GM23338 (cell line): ENCODE measurements around the gene DGAT2. TPM values are rescaled to one million over a fixed set of nuclear protein-coding genes. Genes with fewer than 3 reads are reported as not detected.

ENCODE experiments used
- ATAC-seq: fragments of 200-7000 bp; cut with Tn5 transposase; 3 replicates; pipeline ENCODE4 v1.9.1; 2020
- DNase-seq: peaks from one replicate; pipeline ENCODE4 v3.0.0-alpha.2; 2015; ENCODE audit warnings: low spot score
- H2AFZ ChIP-seq: fragments of 200-600 bp; sonication (generic); 2 replicates; pipeline ENCODE4 v1.8.0; 2016; ENCODE audit warnings: antibody characterized with exemption, mild to moderate bottlenecking, moderate library complexity
- H3F3A ChIP-seq: fragments of 200-600 bp; sonication (generic); replicated peaks from 2 replicates; pipeline ENCODE4 v1.8.0; 2017; ENCODE audit warnings: antibody characterized with exemption, mixed run types, low read depth
- H3K27ac ChIP-seq: fragments of 200-600 bp; sonication (generic); 2 replicates; pipeline ENCODE4 v1.6.1; 2016; ENCODE audit warnings: low read depth
- H3K27me3 ChIP-seq: fragments of 200-600 bp; sonication (generic); 2 replicates; pipeline ENCODE4 v1.8.0; 2016; ENCODE audit warnings: mild to moderate bottlenecking, mixed run types, moderate library complexity; ENCODE audit not compliant: insufficient read depth
- H3K36me3 ChIP-seq: fragments of 200-600 bp; sonication (generic); 2 replicates; pipeline ENCODE4 v1.8.0; 2016; ENCODE audit warnings: mild to moderate bottlenecking; ENCODE audit not compliant: insufficient read depth
- H3K4me1 ChIP-seq: fragments of 200-600 bp; sonication (generic); 2 replicates; pipeline ENCODE4 v1.8.0; 2016; ENCODE audit warnings: mild to moderate bottlenecking, moderate library complexity; ENCODE audit not compliant: insufficient read depth
- H3K4me2 ChIP-seq: fragments of 200-600 bp; sonication (generic); 2 replicates; pipeline ENCODE4 v1.7.1; 2017; ENCODE audit warnings: mixed run types
- H3K4me3 ChIP-seq: fragments of 200-600 bp; sonication (generic); 2 replicates; pipeline ENCODE4 v1.6.1; 2016; ENCODE audit warnings: mixed run types
- H3K79me2 ChIP-seq: fragments of 200-600 bp; sonication (generic); replicated peaks from 2 replicates; pipeline ENCODE4 v1.8.0; 2017; ENCODE audit warnings: mild to moderate bottlenecking; ENCODE audit not compliant: insufficient read depth
- H3K9me2 ChIP-seq: fragments of 200-600 bp; sonication (generic); 2 replicates; pipeline ENCODE4 v1.8.0; 2017; ENCODE audit not compliant: insufficient read depth
- H4K20me1 ChIP-seq: fragments of 200-600 bp; sonication (generic); replicated peaks from 2 replicates; pipeline ENCODE4 v1.8.0; 2017; ENCODE audit warnings: mild to moderate bottlenecking; ENCODE audit not compliant: insufficient read depth
- H3K27ac Mint-ChIP-seq: 2 replicates; pipeline ENCODE4 v1.8.0; 2020; ENCODE audit warnings: inconsistent platforms, mild to moderate bottlenecking, moderate library complexity, mixed read lengths
- H3K27me3 Mint-ChIP-seq: 3 replicates; pipeline ENCODE4 v1.8.0; 2022; ENCODE audit warnings: low read depth, mild to moderate bottlenecking, moderate library complexity, mixed read lengths, inconsistent platforms; ENCODE audit not compliant: insufficient read depth, poor library complexity
- H3K36me3 Mint-ChIP-seq: 3 replicates; pipeline ENCODE4 v1.8.0; 2021; ENCODE audit warnings: low read depth, mild to moderate bottlenecking, inconsistent platforms, moderate library complexity, mixed read lengths
- H3K4me1 Mint-ChIP-seq: 3 replicates; pipeline ENCODE4 v1.8.0; 2020; ENCODE audit warnings: mild to moderate bottlenecking, inconsistent platforms, mixed read lengths
- H3K4me3 Mint-ChIP-seq: 3 replicates; pipeline ENCODE4 v1.8.0; 2021; ENCODE audit warnings: moderate library complexity, mild to moderate bottlenecking, inconsistent platforms, mixed read lengths
- H3K9me3 Mint-ChIP-seq: 3 replicates; pipeline ENCODE4 v1.8.0; 2020; ENCODE audit warnings: moderate library complexity, mild to moderate bottlenecking, inconsistent platforms, mixed read lengths
- CREB1 ChIP-seq: fragments of 250-450 bp; sonication (Bioruptor Pico); IDR thresholded peaks from 2 replicates; pipeline ENCODE4 v1.5.0; 2020; ENCODE audit warnings: low read depth, mild to moderate bottlenecking, moderate library complexity
- EZH2 ChIP-seq: fragments of 200-600 bp; sonication (generic); IDR thresholded peaks from one replicate; pipeline ENCODE4 v1.8.0; 2017; ENCODE audit warnings: antibody characterized with exemption, mild to moderate bottlenecking, low read depth; ENCODE audit not compliant: unreplicated experiment
- EZH2phosphoT487 ChIP-seq: fragments of 200-600 bp; sonication (generic); IDR thresholded peaks from one replicate; pipeline ENCODE4 v1.8.1; 2018; ENCODE audit warnings: antibody characterized with exemption; ENCODE audit not compliant: unreplicated experiment
- JUNB ChIP-seq: IDR thresholded peaks from one replicate; pipeline ENCODE4 v1.6.1; 2016; ENCODE audit warnings: antibody characterized with exemption; ENCODE audit not compliant: unreplicated experiment
- NANOG ChIP-seq: IDR thresholded peaks from 2 replicates; pipeline ENCODE4 v1.6.1; 2016; ENCODE audit warnings: antibody characterized with exemption, borderline replicate concordance
- POLR2AphosphoS5 ChIP-seq: IDR thresholded peaks from 2 replicates; pipeline ENCODE4 v1.6.1; 2016; ENCODE audit warnings: antibody characterized with exemption, low read depth
- STAT1 ChIP-seq: IDR thresholded peaks from one replicate; pipeline ENCODE4 v1.6.1; 2016; ENCODE audit warnings: antibody characterized with exemption; ENCODE audit not compliant: unreplicated experiment
- ZNF114 ChIP-seq: fragments of 250-450 bp; sonication (Bioruptor Pico); IDR thresholded peaks from 2 replicates; pipeline ENCODE4 v1.5.0; 2020; ENCODE audit warnings: mild to moderate bottlenecking, moderate library complexity
- ZNF331 ChIP-seq: fragments of 250-450 bp; sonication (Bioruptor Pico); IDR thresholded peaks from 2 replicates; pipeline ENCODE4 v1.5.0; 2020; ENCODE audit warnings: low read depth, mild to moderate bottlenecking, moderate library complexity
- polyA plus RNA-seq: library from polyadenylated mRNA; unstranded; fragments of >200 nt; fragmentation: Nextera tagmentation; extraction: Ambion mirVana; gene quantifications from 2 replicates; pipeline ENCODE4 v1.2.1, GENCODE V29; 2016
- total RNA-seq: library from RNA; depleted of rRNA; stranded (reverse); fragments of >200 nt; shearing (Covaris generic); gene quantifications from 2 replicates; pipeline ENCODE4 v1.2.3, GENCODE V29; 2014
- TF ChIP-seq, protein P1 (sequence below), 2 experiments: fragments of 200-600 bp in 1 of 2; sonication (generic) in 1 of 2; conservative IDR thresholded peaks; 2 replicates each; pipeline versions ENCODE4 v1.5.1 to v1.6.1; 2016 to 2017; ENCODE audit warnings: antibody characterized with exemption in 2 of 2, low read depth in 2 of 2, mild to moderate bottlenecking in 2 of 2, moderate library complexity in 1 of 2
- TF ChIP-seq, protein P2 (sequence below): IDR thresholded peaks from one replicate; pipeline ENCODE4 v1.6.1; 2018; ENCODE audit warnings: antibody characterized with exemption; ENCODE audit not compliant: unreplicated experiment

Gene DGAT2
- total and polyA plus RNA-seq, 2 experiments from 2014 or later = 1.9 to 2.6 TPM

DNA sequence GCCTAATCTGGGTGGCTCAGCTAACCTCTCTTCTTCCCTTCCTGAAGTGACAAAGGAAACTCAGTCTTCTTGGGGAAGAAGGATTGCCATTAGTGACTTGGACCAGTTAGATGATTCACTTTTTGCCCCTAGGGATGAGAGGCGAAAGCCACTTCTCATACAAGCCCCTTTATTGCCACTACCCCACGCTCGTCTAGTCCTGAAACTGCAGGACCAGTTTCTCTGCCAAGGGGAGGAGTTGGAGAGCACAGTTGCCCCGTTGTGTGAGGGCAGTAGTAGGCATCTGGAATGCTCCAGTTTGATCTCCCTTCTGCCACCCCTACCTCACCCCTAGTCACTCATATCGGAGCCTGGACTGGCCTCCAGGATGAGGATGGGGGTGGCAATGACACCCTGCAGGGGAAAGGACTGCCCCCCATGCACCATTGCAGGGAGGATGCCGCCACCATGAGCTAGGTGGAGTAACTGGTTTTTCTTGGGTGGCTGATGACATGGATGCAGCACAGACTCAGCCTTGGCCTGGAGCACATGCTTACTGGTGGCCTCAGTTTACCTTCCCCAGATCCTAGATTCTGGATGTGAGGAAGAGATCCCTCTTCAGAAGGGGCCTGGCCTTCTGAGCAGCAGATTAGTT lies 32.3 kb downstream of the DGAT2 start:
- no peak overlapping the region for H2AFZ ChIP-seq
- peaks cover 3% of the 10 kb centered on the region; the same call in 1 of the 3 replicates for H3K4me1 Mint-ChIP-seq
- no peaks in the 10 kb centered on the region for H3K4me1 ChIP-seq
- H3K4me2 ChIP-seq = no peak overlapping the region
- H3K79me2 ChIP-seq = no peaks in the 10 kb centered on the region
- H3K36me3 ChIP-seq = no peaks in the 10 kb centered on the region
- ATAC-seq (no peak), DNase-seq (no peak)
- H3K36me3 Mint-ChIP-seq = no peaks in the 10 kb centered on the region
- H3K9me3 Mint-ChIP-seq = no peaks in the 10 kb centered on the region
- no peak overlapping the region for H3K27ac ChIP-seq
- H3K27me3 Mint-ChIP-seq = peaks cover 3% of the 10 kb centered on the region
- no peak overlapping the region for H3K4me3 ChIP-seq
- no peaks in the 10 kb centered on the region for H3F3A ChIP-seq
- no peaks in the 10 kb centered on the region for H4K20me1 ChIP-seq
- H3K27ac Mint-ChIP-seq = no peak overlapping the region
- TF ChIP-seq, protein P1, sequence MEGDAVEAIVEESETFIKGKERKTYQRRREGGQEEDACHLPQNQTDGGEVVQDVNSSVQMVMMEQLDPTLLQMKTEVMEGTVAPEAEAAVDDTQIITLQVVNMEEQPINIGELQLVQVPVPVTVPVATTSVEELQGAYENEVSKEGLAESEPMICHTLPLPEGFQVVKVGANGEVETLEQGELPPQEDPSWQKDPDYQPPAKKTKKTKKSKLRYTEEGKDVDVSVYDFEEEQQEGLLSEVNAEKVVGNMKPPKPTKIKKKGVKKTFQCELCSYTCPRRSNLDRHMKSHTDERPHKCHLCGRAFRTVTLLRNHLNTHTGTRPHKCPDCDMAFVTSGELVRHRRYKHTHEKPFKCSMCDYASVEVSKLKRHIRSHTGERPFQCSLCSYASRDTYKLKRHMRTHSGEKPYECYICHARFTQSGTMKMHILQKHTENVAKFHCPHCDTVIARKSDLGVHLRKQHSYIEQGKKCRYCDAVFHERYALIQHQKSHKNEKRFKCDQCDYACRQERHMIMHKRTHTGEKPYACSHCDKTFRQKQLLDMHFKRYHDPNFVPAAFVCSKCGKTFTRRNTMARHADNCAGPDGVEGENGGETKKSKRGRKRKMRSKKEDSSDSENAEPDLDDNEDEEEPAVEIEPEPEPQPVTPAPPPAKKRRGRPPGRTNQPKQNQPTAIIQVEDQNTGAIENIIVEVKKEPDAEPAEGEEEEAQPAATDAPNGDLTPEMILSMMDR (conservative IDR thresholded peaks at IDR 0.05; ENCODE audit: low read depth in 2 of 2) = peak in 1 of 2 experiments; percentile 44; a peak in 2 of 4 replicates
- TF ChIP-seq ZNF331 (CRISPR knock-in tag) = no peak
- no peak overlapping the region for H3K4me3 Mint-ChIP-seq
- H3K27me3 ChIP-seq = no peaks in the 10 kb centered on the region
- no peaks in the 10 kb centered on the region for H3K9me2 ChIP-seq

DNA sequence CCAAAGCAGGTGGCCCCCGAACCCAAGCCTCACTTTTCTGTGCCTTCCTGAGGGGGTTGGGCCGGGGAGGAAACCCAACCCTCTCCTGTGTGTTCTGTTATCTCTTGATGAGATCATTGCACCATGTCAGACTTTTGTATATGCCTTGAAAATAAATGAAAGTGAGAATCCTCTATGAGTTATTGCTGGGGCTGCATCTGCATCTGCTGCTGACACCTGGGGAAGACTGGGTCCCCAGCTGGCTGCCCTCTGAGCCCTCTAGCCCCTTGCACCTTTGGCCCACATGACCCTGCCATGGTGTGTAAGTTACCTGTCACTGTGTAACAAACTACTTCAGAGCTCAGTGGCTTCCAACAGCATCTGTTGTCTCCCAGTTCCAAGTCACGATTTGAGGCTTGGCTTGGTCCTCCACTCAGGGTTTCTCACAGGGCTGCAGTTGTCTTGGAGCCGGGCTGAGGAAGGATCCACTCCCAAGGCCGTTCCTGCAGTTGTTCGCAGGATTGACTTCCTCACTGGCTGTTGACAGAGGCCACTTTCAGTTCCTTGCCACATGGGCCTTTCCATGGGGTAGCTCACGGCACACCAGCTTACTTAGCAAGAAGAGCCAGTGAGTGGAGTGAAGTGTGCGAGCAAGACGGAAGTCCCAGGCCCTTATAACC lies 32.9 kb downstream of the DGAT2 start:
- H3K4me2 ChIP-seq = no peak overlapping the region
- DNase-seq = no peak
- no peak overlapping the region for H3K27ac ChIP-seq
- no peaks in the 10 kb centered on the region for H3K9me2 ChIP-seq
- Mint-ChIP-seq H3K27ac (no peak overlapping the region), H3K36me3 (no peaks in the 10 kb centered on the region), H3K4me3 (no peak overlapping the region), H3K27me3 (peaks cover 3% of the 10 kb centered on the region), H3K4me1 (peaks cover 3% of the 10 kb centered on the region; the same call in 1 of the 3 replicates), H3K9me3 (no peaks in the 10 kb centered on the region)
- no peaks in the 10 kb centered on the region for H4K20me1 ChIP-seq
- H3K4me3 ChIP-seq = no peak overlapping the region
- no peaks in the 10 kb centered on the region for H3K36me3 ChIP-seq
- no peak for ATAC-seq
- no peaks in the 10 kb centered on the region for H3K4me1 ChIP-seq
- H3K79me2 ChIP-seq = no peaks in the 10 kb centered on the region
- H3F3A ChIP-seq = no peaks in the 10 kb centered on the region
- no peaks in the 10 kb centered on the region for H3K27me3 ChIP-seq
- no peak overlapping the region for H2AFZ ChIP-seq
- no peak for TF ChIP-seq POLR2AphosphoS5
- TF ChIP-seq, protein P1 (conservative IDR thresholded peaks at IDR 0.05; ENCODE audit: low read depth in 2 of 2) = no peak
- no peak for TF ChIP-seq EZH2phosphoT487
- TF ChIP-seq, protein P2, sequence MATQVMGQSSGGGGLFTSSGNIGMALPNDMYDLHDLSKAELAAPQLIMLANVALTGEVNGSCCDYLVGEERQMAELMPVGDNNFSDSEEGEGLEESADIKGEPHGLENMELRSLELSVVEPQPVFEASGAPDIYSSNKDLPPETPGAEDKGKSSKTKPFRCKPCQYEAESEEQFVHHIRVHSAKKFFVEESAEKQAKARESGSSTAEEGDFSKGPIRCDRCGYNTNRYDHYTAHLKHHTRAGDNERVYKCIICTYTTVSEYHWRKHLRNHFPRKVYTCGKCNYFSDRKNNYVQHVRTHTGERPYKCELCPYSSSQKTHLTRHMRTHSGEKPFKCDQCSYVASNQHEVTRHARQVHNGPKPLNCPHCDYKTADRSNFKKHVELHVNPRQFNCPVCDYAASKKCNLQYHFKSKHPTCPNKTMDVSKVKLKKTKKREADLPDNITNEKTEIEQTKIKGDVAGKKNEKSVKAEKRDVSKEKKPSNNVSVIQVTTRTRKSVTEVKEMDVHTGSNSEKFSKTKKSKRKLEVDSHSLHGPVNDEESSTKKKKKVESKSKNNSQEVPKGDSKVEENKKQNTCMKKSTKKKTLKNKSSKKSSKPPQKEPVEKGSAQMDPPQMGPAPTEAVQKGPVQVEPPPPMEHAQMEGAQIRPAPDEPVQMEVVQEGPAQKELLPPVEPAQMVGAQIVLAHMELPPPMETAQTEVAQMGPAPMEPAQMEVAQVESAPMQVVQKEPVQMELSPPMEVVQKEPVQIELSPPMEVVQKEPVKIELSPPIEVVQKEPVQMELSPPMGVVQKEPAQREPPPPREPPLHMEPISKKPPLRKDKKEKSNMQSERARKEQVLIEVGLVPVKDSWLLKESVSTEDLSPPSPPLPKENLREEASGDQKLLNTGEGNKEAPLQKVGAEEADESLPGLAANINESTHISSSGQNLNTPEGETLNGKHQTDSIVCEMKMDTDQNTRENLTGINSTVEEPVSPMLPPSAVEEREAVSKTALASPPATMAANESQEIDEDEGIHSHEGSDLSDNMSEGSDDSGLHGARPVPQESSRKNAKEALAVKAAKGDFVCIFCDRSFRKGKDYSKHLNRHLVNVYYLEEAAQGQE = no peak
- TF ChIP-seq ZNF331 (CRISPR knock-in tag) = no peak
- TF ChIP-seq JUNB = no peak
- no peak for TF ChIP-seq ZNF114 (CRISPR knock-in tag)
- no peak for TF ChIP-seq EZH2
- TF ChIP-seq NANOG = no peak
- TF ChIP-seq STAT1 = no peak
- no peak for TF ChIP-seq CREB1
